Activated CD8-positive, alpha-beta T cell treated with anti-CD3 and anti-CD28 coated beads for 36 hours (primary cell): ENCODE results near the gene CYP46A1. TPM values are rescaled to one million over a fixed set of nuclear protein-coding genes. Genes with fewer than 3 reads are reported as not detected.

Experiments used
- ATAC-seq: fragments of 200-7000 bp; cut with Tn5 transposase; one replicate; pipeline ENCODE4 v1.10.0; 2021; ENCODE audit warnings: mild to moderate bottlenecking, moderate library complexity
- CTCF ChIA-PET: fragments of 350-600 bp; sonication (Branson Sonifier 250); formaldehyde crosslinking; loops from one replicate; lab custom pipeline; 2021; ENCODE audit warnings: antibody characterized with exemption; lab: Charles Lee
- POLR2A ChIA-PET: fragments of 350-600 bp; sonication (Branson Sonifier 250); formaldehyde crosslinking; loops from one replicate; lab custom pipeline; 2021; ENCODE audit warnings: antibody characterized with exemption; lab: Charles Lee
- DNase-seq: peaks from one replicate; pipeline ENCODE4 v3.0.0-alpha.2; 2020
- H3K27ac Mint-ChIP-seq: one replicate; pipeline ENCODE4 v1.8.0; 2021; ENCODE audit warnings: mild to moderate bottlenecking, mixed read lengths
- H3K27me3 Mint-ChIP-seq: one replicate; pipeline ENCODE4 v1.8.0; 2021; ENCODE audit warnings: mixed read lengths
- H3K36me3 Mint-ChIP-seq: one replicate; pipeline ENCODE4 v1.8.0; 2021; ENCODE audit warnings: low read depth, mixed read lengths
- H3K4me1 Mint-ChIP-seq: one replicate; pipeline ENCODE4 v1.8.0; 2021; ENCODE audit warnings: low read depth, mixed read lengths
- H3K4me3 Mint-ChIP-seq: one replicate; pipeline ENCODE4 v1.8.0; 2021; ENCODE audit warnings: mild to moderate bottlenecking, moderate library complexity, mixed read lengths
- H3K9me3 Mint-ChIP-seq: one replicate; pipeline ENCODE4 v1.8.0; 2021; ENCODE audit warnings: mixed read lengths
- intact Hi-C: fragments of 100-400 bp; cut with micrococcal nuclease; formaldehyde crosslinking; loops from one replicate; pipeline ENCODE4 v1.10.0; 2022
- total RNA-seq, 2 experiments: library from RNA; stranded (reverse); gene quantifications; one replicate each; pipeline ENCODE4 v1.2.3, GENCODE V29; 2021
- TF ChIP-seq, protein P1 (sequence below): fragments of 200-600 bp; IDR thresholded peaks from one replicate; pipeline ENCODE4 v1.8.0; 2022; ENCODE audit warnings: antibody characterized with exemption, mild to moderate bottlenecking

The CYP46A1 gene
- total RNA-seq, 2 experiments from 2014 or later: 0.16 to 0.20 TPM

DNA sequence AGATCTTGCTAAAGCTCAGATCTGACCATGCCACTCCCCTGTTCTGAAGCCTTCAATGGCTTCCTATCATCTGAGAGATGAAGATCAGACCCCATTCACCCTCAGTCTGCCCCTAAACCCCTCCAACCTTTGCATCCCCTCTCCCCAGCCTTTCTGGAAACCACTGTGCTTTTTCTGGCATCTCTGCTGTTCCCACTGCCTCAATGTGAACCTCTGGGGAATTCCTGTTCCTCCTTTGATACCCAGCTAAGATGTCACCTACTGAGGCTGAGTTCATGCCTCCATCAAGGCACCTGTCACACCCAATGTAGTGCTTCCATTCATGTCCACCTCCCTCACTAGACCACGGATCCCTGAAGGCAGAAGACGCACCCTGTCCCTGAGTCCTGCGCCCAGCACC, 19.3 kb downstream of the CYP46A1 start:
- POLR2A ChIA-PET: no interaction called here
- TF ChIP-seq, protein P1, sequence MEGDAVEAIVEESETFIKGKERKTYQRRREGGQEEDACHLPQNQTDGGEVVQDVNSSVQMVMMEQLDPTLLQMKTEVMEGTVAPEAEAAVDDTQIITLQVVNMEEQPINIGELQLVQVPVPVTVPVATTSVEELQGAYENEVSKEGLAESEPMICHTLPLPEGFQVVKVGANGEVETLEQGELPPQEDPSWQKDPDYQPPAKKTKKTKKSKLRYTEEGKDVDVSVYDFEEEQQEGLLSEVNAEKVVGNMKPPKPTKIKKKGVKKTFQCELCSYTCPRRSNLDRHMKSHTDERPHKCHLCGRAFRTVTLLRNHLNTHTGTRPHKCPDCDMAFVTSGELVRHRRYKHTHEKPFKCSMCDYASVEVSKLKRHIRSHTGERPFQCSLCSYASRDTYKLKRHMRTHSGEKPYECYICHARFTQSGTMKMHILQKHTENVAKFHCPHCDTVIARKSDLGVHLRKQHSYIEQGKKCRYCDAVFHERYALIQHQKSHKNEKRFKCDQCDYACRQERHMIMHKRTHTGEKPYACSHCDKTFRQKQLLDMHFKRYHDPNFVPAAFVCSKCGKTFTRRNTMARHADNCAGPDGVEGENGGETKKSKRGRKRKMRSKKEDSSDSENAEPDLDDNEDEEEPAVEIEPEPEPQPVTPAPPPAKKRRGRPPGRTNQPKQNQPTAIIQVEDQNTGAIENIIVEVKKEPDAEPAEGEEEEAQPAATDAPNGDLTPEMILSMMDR: no peak
- peaks cover 6% of the 10 kb centered on the region for H3K27me3 Mint-ChIP-seq
- no peak for DNase-seq
- peaks cover 6% of the 10 kb centered on the region for H3K36me3 Mint-ChIP-seq
- no peak overlapping the region for H3K27ac Mint-ChIP-seq
- no peak for ATAC-seq
- no peaks in the 10 kb centered on the region for H3K4me1 Mint-ChIP-seq
- CTCF ChIA-PET: interaction anchor here (1.0 kb wide), 1 partner anchor 185 kb away, joined by 3 read pairs; no protein-coding TSS in a partner anchor
- intact Hi-C loops: no loop called here
- H3K4me3 Mint-ChIP-seq: no peak overlapping the region
- H3K9me3 Mint-ChIP-seq: peaks cover 18% of the 10 kb centered on the region

DNA sequence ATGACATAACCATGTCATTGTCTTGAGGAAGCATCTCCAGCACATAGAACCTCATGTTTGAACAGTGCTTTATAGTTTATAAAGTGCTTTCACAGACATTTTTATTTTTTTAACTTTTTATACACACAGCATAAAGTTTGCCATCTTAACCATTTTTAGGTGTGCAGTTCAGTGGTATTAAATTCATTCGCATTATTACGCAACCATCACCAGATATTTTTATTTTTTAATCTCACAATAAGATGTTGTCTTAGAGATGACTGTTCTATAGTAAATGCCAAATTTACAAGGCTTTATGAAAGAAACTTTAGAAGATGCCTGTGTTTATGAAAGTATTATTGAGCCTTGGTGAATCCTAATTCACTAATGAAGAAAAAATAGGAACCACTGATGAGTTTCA, 19.9 kb downstream of the CYP46A1 start:
- Mint-ChIP-seq H3K9me3 (peaks cover 18% of the 10 kb centered on the region), H3K4me3 (no peak overlapping the region), H3K27ac (no peak overlapping the region), H3K27me3 (peaks cover 6% of the 10 kb centered on the region), H3K36me3 (peaks cover 6% of the 10 kb centered on the region), H3K4me1 (no peaks in the 10 kb centered on the region)
- intact Hi-C loops: no loop called here
- DNase-seq: no peak
- TF ChIP-seq, protein P1: no peak
- POLR2A ChIA-PET: no interaction called here
- no peak for ATAC-seq
- CTCF ChIA-PET: no interaction called here

GRCh38 chr14:99706107-99706900, 22.2 kb downstream of the CYP46A1 start:
- H3K27me3 Mint-ChIP-seq: peaks cover 4% of the 10 kb centered on the region
- peaks cover 6% of the 10 kb centered on the region for H3K36me3 Mint-ChIP-seq
- intact Hi-C loops: no loop called here
- DNase-seq (no peak), ATAC-seq (no peak)
- peaks cover 18% of the 10 kb centered on the region for H3K9me3 Mint-ChIP-seq
- TF ChIP-seq, protein P1: no peak
- ChIA-PET POLR2A (no interaction called here), CTCF (interaction anchor here (1.2 kb wide), 1 partner anchor 24 kb away, joined by 3 read pairs; no protein-coding TSS in a partner anchor)
- no peak overlapping the region for H3K27ac Mint-ChIP-seq
- no peak overlapping the region for H3K4me3 Mint-ChIP-seq
- H3K4me1 Mint-ChIP-seq: no peaks in the 10 kb centered on the region

DNA sequence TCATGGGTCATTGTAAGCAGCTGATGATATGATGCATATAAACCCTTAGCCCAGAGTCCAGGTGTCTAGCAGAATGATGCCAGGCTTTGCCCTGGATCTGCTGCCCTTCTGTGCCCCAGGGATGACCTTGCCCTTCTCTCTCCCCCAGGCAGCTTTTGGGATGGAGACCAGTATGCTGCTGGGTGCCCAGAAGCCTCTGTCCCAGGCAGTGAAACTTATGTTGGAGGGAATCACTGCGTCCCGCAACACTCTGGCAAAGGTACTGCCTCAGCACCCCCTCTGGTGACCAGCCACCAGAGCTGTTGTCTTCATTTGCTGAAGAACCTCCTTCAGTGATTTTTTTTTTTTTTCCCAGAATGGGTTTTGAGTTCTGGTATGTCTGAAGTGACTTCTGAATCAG, 23.3 kb downstream of the CYP46A1 start:
- Mint-ChIP-seq H3K4me3 (no peak overlapping the region), H3K9me3 (peaks cover 13% of the 10 kb centered on the region), H3K27ac (no peak overlapping the region), H3K36me3 (peaks cover 6% of the 10 kb centered on the region), H3K4me1 (no peaks in the 10 kb centered on the region), H3K27me3 (peaks cover 7% of the 10 kb centered on the region)
- TF ChIP-seq, protein P1: no peak
- intact Hi-C loops: no loop called here
- CTCF ChIA-PET: interaction anchor here (0.8 to 1.0 kb wide), 2 partner anchors 9 to 20 kb away, joined by 3 to 4 read pairs; no protein-coding TSS in a partner anchor
- POLR2A ChIA-PET: no interaction called here
- ATAC-seq: no peak
- no peak for DNase-seq

DNA sequence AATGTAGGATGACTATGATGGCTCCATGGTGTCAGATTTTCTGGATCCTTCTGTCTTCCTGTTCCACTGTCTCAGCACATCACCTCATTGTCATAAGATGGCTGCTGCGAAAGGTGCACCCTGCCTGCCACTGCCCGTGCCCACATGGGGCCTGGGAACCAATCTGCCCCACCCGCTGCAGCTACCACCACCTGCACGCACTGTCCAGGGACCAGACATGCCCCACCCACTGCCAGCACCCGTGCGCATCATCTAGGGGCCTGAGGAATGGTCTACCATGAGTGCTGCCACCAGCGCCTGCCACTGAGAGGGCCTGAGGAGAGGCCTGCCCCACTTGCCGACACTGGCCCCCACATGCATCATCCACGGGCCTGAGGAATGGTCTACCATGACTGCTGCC, 23.8 kb downstream of the CYP46A1 start:
- H3K36me3 Mint-ChIP-seq: peaks cover 6% of the 10 kb centered on the region
- intact Hi-C loops: no loop called here
- POLR2A ChIA-PET: no interaction called here
- CTCF ChIA-PET: interaction anchor here (1.0 kb wide), 1 partner anchor 10 kb away, joined by 4 read pairs; no protein-coding TSS in a partner anchor
- H3K9me3 Mint-ChIP-seq: peaks cover 11% of the 10 kb centered on the region
- H3K27me3 Mint-ChIP-seq: peaks cover 11% of the 10 kb centered on the region
- DNase-seq (no peak), ATAC-seq (no peak)
- H3K4me1 Mint-ChIP-seq: no peaks in the 10 kb centered on the region
- TF ChIP-seq, protein P1: no peak
- no peak overlapping the region for H3K27ac Mint-ChIP-seq
- H3K4me3 Mint-ChIP-seq: no peak overlapping the region
